Right atrium auricular region (tissue), 2 donors: ENCODE results near the gene ARHGEF7. TPM values are rescaled to one million over a fixed set of nuclear protein-coding genes. Genes with fewer than 3 reads are reported as not detected.
A peak's percentile ranks its signal among the peaks of the same experiment; 100 is the strongest.

ENCODE experiments used
- DNase-seq: peaks from one replicate; pipeline ENCODE4 v3.0.0-alpha.2; 2019; ENCODE audit warnings: low spot score
- H3K27ac ChIP-seq, 2 donors: fragments of 200-600 bp; sonication (generic); 1 replicate in 1 of 2; 2 replicates in 1 of 2; pipeline ENCODE4 v1.5.1; 2016 to 2019
- H3K27me3 ChIP-seq, 2 donors: fragments of 200-600 bp; sonication (generic); one replicate each; pipeline versions ENCODE4 v1.5.1 to v1.6.0; 2017 to 2019
- H3K36me3 ChIP-seq: fragments of 200-600 bp; sonication (generic); one replicate; pipeline ENCODE4 v1.5.1; 2016
- H3K4me1 ChIP-seq, 2 donors: fragments of 200-600 bp; sonication (generic); one replicate each; pipeline versions ENCODE4 v1.5.1 to v1.6.0; 2017 to 2019
- H3K4me3 ChIP-seq, 2 donors: fragments of 200-600 bp; sonication (generic); 1 replicate in 1 of 2; 2 replicates in 1 of 2; pipeline ENCODE4 v1.5.1; 2017 to 2019; ENCODE audit warnings: mild to moderate bottlenecking in 1 of 2, moderate library complexity in 1 of 2
- H3K9me3 ChIP-seq, 2 donors: fragments of 200-600 bp; sonication (generic); one replicate each; pipeline ENCODE4 v1.5.1; 2019
- CTCF ChIP-seq, 2 donors: fragments of 200-600 bp; sonication (generic); IDR thresholded peaks; one replicate each; pipeline ENCODE4 v1.5.1; 2019; ENCODE audit warnings: antibody characterized with exemption in 2 of 2
- total RNA-seq, 2 donors: library from RNA; depleted of rRNA; stranded (reverse); fragments of >200 nt; gene quantifications; one replicate each; pipeline ENCODE4 v1.1.0, GENCODE V29; 2016

ARHGEF7 gene
- total RNA-seq, 2 donors from 2014 or later: 27.8 to 36.9 TPM

GRCh38 chr13:111249637-111250360, 134.7 kb downstream of the ARHGEF7 start:
- H3K27ac ChIP-seq: peak overlapping the region; percentile 73 to 84

GRCh38 chr13:111251646-111252445, 136.7 kb downstream of the ARHGEF7 start:
- no peaks in the 10 kb centered on the region for H3K9me3 ChIP-seq
- peaks cover 0 to 61% of the 10 kb centered on the region in 2 donors for H3K4me1 ChIP-seq
- TF ChIP-seq CTCF (IDR thresholded peaks at IDR 0.05): no peak
- H3K36me3 ChIP-seq: peaks cover 12% of the 10 kb centered on the region
- DNase-seq: no peak
- H3K27me3 ChIP-seq: no peaks in the 10 kb centered on the region
- peak overlapping the region; percentile 63 to 84 for H3K27ac ChIP-seq
- no peak overlapping the region for H3K4me3 ChIP-seq

More at GRCh38 chr13:111249637-111250360, 134.7 kb downstream of the ARHGEF7 start:
- Histone ChIP-seq H3K4me1 (peaks cover 0 to 61% of the 10 kb centered on the region in 2 donors), H3K36me3 (peaks cover 17% of the 10 kb centered on the region), H3K9me3 (no peaks in the 10 kb centered on the region), H3K27me3 (no peaks in the 10 kb centered on the region), H3K4me3 (no peak overlapping the region)
- no peak for TF ChIP-seq CTCF (IDR thresholded peaks at IDR 0.05)
- DNase-seq: no peak

GRCh38 chr13:111252446-111253364, 137.6 kb downstream of the ARHGEF7 start:
- no peak for TF ChIP-seq CTCF (IDR thresholded peaks at IDR 0.05)
- H3K4me3 ChIP-seq: no peak overlapping the region
- peaks cover 15% of the 10 kb centered on the region for H3K36me3 ChIP-seq
- peak overlapping the region; percentile 63 to 84 for H3K27ac ChIP-seq
- no peak for DNase-seq
- H3K4me1 ChIP-seq: peaks cover 0 to 60% of the 10 kb centered on the region in 2 donors
- no peaks in the 10 kb centered on the region for H3K27me3 ChIP-seq
- no peaks in the 10 kb centered on the region for H3K9me3 ChIP-seq

GRCh38 chr13:111253365-111253872, 138.3 kb downstream of the ARHGEF7 start:
- peaks cover 19% of the 10 kb centered on the region for H3K36me3 ChIP-seq
- H3K4me1 ChIP-seq: peaks cover 0 to 53% of the 10 kb centered on the region in 2 donors
- peak overlapping the region in 1 of 2 donors; percentile 84 for H3K27ac ChIP-seq
- no peaks in the 10 kb centered on the region for H3K27me3 ChIP-seq
- no peak overlapping the region for H3K4me3 ChIP-seq
- no peak for DNase-seq
- no peaks in the 10 kb centered on the region for H3K9me3 ChIP-seq
- TF ChIP-seq CTCF (IDR thresholded peaks at IDR 0.05): no peak

GRCh38 chr13:111255228-111255790, 140.2 kb downstream of the ARHGEF7 start:
- Histone ChIP-seq H3K9me3 (no peaks in the 10 kb centered on the region), H3K27ac (no peak overlapping the region), H3K27me3 (no peaks in the 10 kb centered on the region), H3K36me3 (peaks cover 32% of the 10 kb centered on the region), H3K4me1 (peaks cover 0 to 34% of the 10 kb centered on the region in 2 donors), H3K4me3 (no peak overlapping the region)
- TF ChIP-seq CTCF (IDR thresholded peaks at IDR 0.05): no peak
- DNase-seq: no peak
